Measurements from ENCODE around the gene BEND7.

BEND7 gene

GRCh38 chr10:13536674-13537366, 8.0 kb upstream of the BEND7 start:
- H3K36me3 ChIP-seq (replicated peaks) = no peaks in the 10 kb centered on the region; the same call in 1 of the 2 replicates
- no peaks in the 10 kb centered on the region; the same call in 1 of the 2 replicates for H3K4me1 ChIP-seq
- peaks cover 29% of the 10 kb centered on the region for H3K27me3 ChIP-seq (ENCODE audit: low read depth)
- in situ Hi-C loops (cut with MboI; ENCODE audit: low sequenced_read_pairs) = loop anchor here (5.0 kb wide), 1 partner anchor 160 kb away; no protein-coding TSS in a partner anchor
- DNase-seq (ENCODE audit: low spot score in 2 of 2) = peak; percentile 75 to 86
- no peak overlapping the region for H3K4me3 ChIP-seq
- no peaks in the 10 kb centered on the region for H3K9me3 ChIP-seq

GRCh38 chr10:13535346-13535745, 6.5 kb upstream of the BEND7 start:
- Histone ChIP-seq H3K9me3 (no peaks in the 10 kb centered on the region), H3K27me3 (ENCODE audit: low read depth) (peaks cover 19% of the 10 kb centered on the region), H3K4me3 (no peak overlapping the region), H3K36me3 (replicated peaks) (no peaks in the 10 kb centered on the region; the same call in 1 of the 2 replicates), H3K4me1 (no peaks in the 10 kb centered on the region; the same call in 1 of the 2 replicates)
- DNase-seq (ENCODE audit: low spot score in 2 of 2) = no peak
- in situ Hi-C loops (cut with MboI; ENCODE audit: low sequenced_read_pairs) = loop anchor here (5.0 kb wide), 1 partner anchor 158 kb away; no protein-coding TSS in a partner anchor

GRCh38 chr10:13529714-13529973, 830 bp upstream of the BEND7 start:
- no peaks in the 10 kb centered on the region for H3K36me3 ChIP-seq (replicated peaks)
- DNase-seq (ENCODE audit: low spot score in 2 of 2) = no peak
- peak overlapping the region; percentile 34 for H3K4me3 ChIP-seq
- in situ Hi-C loops (cut with MboI; ENCODE audit: low sequenced_read_pairs) = no loop called here
- H3K9me3 ChIP-seq = no peaks in the 10 kb centered on the region
- no peaks in the 10 kb centered on the region for H3K27me3 ChIP-seq (ENCODE audit: low read depth)
- H3K4me1 ChIP-seq = peaks cover 15% of the 10 kb centered on the region

GRCh38 chr10:13528123-13528874, 515 bp downstream of the BEND7 start:
- Histone ChIP-seq H3K27me3 (ENCODE audit: low read depth) (no peaks in the 10 kb centered on the region), H3K9me3 (no peaks in the 10 kb centered on the region), H3K36me3 (replicated peaks) (no peaks in the 10 kb centered on the region), H3K4me1 (peaks cover 15% of the 10 kb centered on the region), H3K4me3 (peak overlapping the region; percentile 48)
- DNase-seq (ENCODE audit: low spot score in 2 of 2) = peak in 1 of 2 experiments; percentile 42
- in situ Hi-C loops (cut with MboI; ENCODE audit: low sequenced_read_pairs) = no loop called here

- no peaks in the 10 kb centered on the region for H3K9me3 ChIP-seq
- DNase-seq (ENCODE audit: low spot score in 2 of 2) = no peak
- H3K36me3 ChIP-seq (replicated peaks) = no peaks in the 10 kb centered on the region
- H3K27me3 ChIP-seq (ENCODE audit: low read depth) = no peaks in the 10 kb centered on the region
- in situ Hi-C loops (cut with MboI; ENCODE audit: low sequenced_read_pairs) = no loop called here
- H3K4me1 ChIP-seq = peaks cover 15% of the 10 kb centered on the region
- peak overlapping the region; percentile 48 for H3K4me3 ChIP-seq
These were observed 1.0 kb downstream of the BEND7 start for GRCh38 chr10:13527864-13528122.

- in situ Hi-C loops (cut with MboI; ENCODE audit: low sequenced_read_pairs) = no loop called here
- H3K36me3 ChIP-seq (replicated peaks) = no peaks in the 10 kb centered on the region
- peak overlapping the region; percentile 48 for H3K4me3 ChIP-seq
- no peaks in the 10 kb centered on the region for H3K9me3 ChIP-seq
- H3K27me3 ChIP-seq (ENCODE audit: low read depth) = no peaks in the 10 kb centered on the region
- peaks cover 15% of the 10 kb centered on the region for H3K4me1 ChIP-seq
- DNase-seq (ENCODE audit: low spot score in 2 of 2) = no peak
These were observed 1.6 kb downstream of the BEND7 start for GRCh38 chr10:13526948-13527863.

GRCh38 chr10:13525663-13526062, 3.2 kb downstream of the BEND7 start:
- H3K4me3 ChIP-seq = no peak overlapping the region
- no peaks in the 10 kb centered on the region for H3K27me3 ChIP-seq (ENCODE audit: low read depth)
- in situ Hi-C loops (cut with MboI; ENCODE audit: low sequenced_read_pairs) = no loop called here
- peaks cover 15% of the 10 kb centered on the region for H3K4me1 ChIP-seq
- no peak for DNase-seq (ENCODE audit: low spot score in 2 of 2)
- no peaks in the 10 kb centered on the region for H3K9me3 ChIP-seq
- H3K36me3 ChIP-seq (replicated peaks) = no peaks in the 10 kb centered on the region

- no peak overlapping the region for H3K4me3 ChIP-seq
- in situ Hi-C loops (cut with MboI; ENCODE audit: low sequenced_read_pairs) = no loop called here
- no peaks in the 10 kb centered on the region for H3K27me3 ChIP-seq (ENCODE audit: low read depth)
- no peak for DNase-seq (ENCODE audit: low spot score in 2 of 2)
- H3K4me1 ChIP-seq = no peaks in the 10 kb centered on the region
- no peaks in the 10 kb centered on the region; the same call in none of the 2 replicates for H3K36me3 ChIP-seq (replicated peaks)
- no peaks in the 10 kb centered on the region for H3K9me3 ChIP-seq
These were observed 7.8 kb downstream of the BEND7 start for GRCh38 chr10:13521026-13521425.

- DNase-seq (ENCODE audit: low spot score in 2 of 2) = no peak
- in situ Hi-C loops (cut with MboI; ENCODE audit: low sequenced_read_pairs) = no loop called here
These were observed 8.6 kb downstream of the BEND7 start for GRCh38 chr10:13520194-13520593.

GRCh38 chr10:13518076-13518692, 10.6 kb downstream of the BEND7 start:
- H3K36me3 ChIP-seq (replicated peaks) = no peaks in the 10 kb centered on the region; the same call in none of the 2 replicates
- DNase-seq (ENCODE audit: low spot score in 2 of 2) = no peak
- in situ Hi-C loops (cut with MboI; ENCODE audit: low sequenced_read_pairs) = no loop called here
- no peaks in the 10 kb centered on the region for H3K9me3 ChIP-seq
- H3K4me1 ChIP-seq = no peaks in the 10 kb centered on the region
- no peak overlapping the region for H3K4me3 ChIP-seq
- no peaks in the 10 kb centered on the region for H3K27me3 ChIP-seq (ENCODE audit: low read depth)

More at GRCh38 chr10:13520194-13520593, 8.6 kb downstream of the BEND7 start:
- Histone ChIP-seq H3K27me3 (ENCODE audit: low read depth) (no peaks in the 10 kb centered on the region), H3K9me3 (no peaks in the 10 kb centered on the region), H3K4me1 (no peaks in the 10 kb centered on the region), H3K4me3 (no peak overlapping the region), H3K36me3 (replicated peaks) (no peaks in the 10 kb centered on the region; the same call in none of the 2 replicates)

GRCh38 chr10:13517675-13518074, 11.1 kb downstream of the BEND7 start:
- in situ Hi-C loops (cut with MboI; ENCODE audit: low sequenced_read_pairs) = no loop called here
- no peaks in the 10 kb centered on the region for H3K27me3 ChIP-seq (ENCODE audit: low read depth)
- H3K4me3 ChIP-seq = no peak overlapping the region
- DNase-seq (ENCODE audit: low spot score in 2 of 2) = no peak
- H3K4me1 ChIP-seq = peaks cover 3% of the 10 kb centered on the region; the same call in 1 of the 2 replicates
- no peaks in the 10 kb centered on the region for H3K9me3 ChIP-seq
- no peaks in the 10 kb centered on the region; the same call in none of the 2 replicates for H3K36me3 ChIP-seq (replicated peaks)

- no peak for DNase-seq (ENCODE audit: low spot score in 2 of 2)
- in situ Hi-C loops (cut with MboI; ENCODE audit: low sequenced_read_pairs) = no loop called here
- H3K27me3 ChIP-seq (ENCODE audit: low read depth) = no peaks in the 10 kb centered on the region
These were observed 12.6 kb downstream of the BEND7 start for GRCh38 chr10:13516176-13516575.

GRCh38 chr10:13515467-13515866, 13.3 kb downstream of the BEND7 start:
- H3K36me3 ChIP-seq (replicated peaks) = no peaks in the 10 kb centered on the region; the same call in none of the 2 replicates
- H3K4me3 ChIP-seq = no peak overlapping the region
- no peaks in the 10 kb centered on the region for H3K9me3 ChIP-seq
- peaks cover 3% of the 10 kb centered on the region; the same call in 1 of the 2 replicates for H3K4me1 ChIP-seq
- in situ Hi-C loops (cut with MboI; ENCODE audit: low sequenced_read_pairs) = no loop called here
- H3K27me3 ChIP-seq (ENCODE audit: low read depth) = no peaks in the 10 kb centered on the region
- no peak for DNase-seq (ENCODE audit: low spot score in 2 of 2)

More at GRCh38 chr10:13516176-13516575, 12.6 kb downstream of the BEND7 start:
- Histone ChIP-seq H3K4me1 (peaks cover 3% of the 10 kb centered on the region; the same call in 1 of the 2 replicates), H3K9me3 (no peaks in the 10 kb centered on the region), H3K36me3 (replicated peaks) (no peaks in the 10 kb centered on the region; the same call in none of the 2 replicates), H3K4me3 (no peak overlapping the region)

Data from HAP-1 (cell line).